IMR-90 (cell line): Measurements from ENCODE around the gene FGR.

ENCODE experiments used
- CEBPB ChIP-seq: IDR thresholded peaks from 2 replicates; pipeline ENCODE4 v1.6.1; 2012; ENCODE audit warnings: low read depth, low read length, improper control_type of control experiment
- CTCF ChIP-seq: conservative IDR thresholded peaks from 2 replicates; pipeline ENCODE4 v1.5.1; 2012; ENCODE audit warnings: mild to moderate bottlenecking, low read depth, low read length, improper control_type of control experiment
- MAFK ChIP-seq: IDR thresholded peaks from 2 replicates; pipeline ENCODE4 v1.6.1; 2012; ENCODE audit warnings: low read depth, low read length, improper control_type of control experiment
- MXI1 ChIP-seq: IDR thresholded peaks from 2 replicates; pipeline ENCODE4 v1.6.1; 2012; ENCODE audit warnings: low read depth, mild to moderate bottlenecking, low read length, moderate library complexity, borderline replicate concordance
- POLR2A ChIP-seq: IDR thresholded peaks from 2 replicates; pipeline ENCODE4 v1.6.1; 2012; ENCODE audit warnings: mild to moderate bottlenecking, low read depth, low read length
- RAD21 ChIP-seq: IDR thresholded peaks from 2 replicates; pipeline ENCODE4 v1.6.1; 2012; ENCODE audit warnings: low read length, improper control_type of control experiment
- RFX5 ChIP-seq: IDR thresholded peaks from 2 replicates; pipeline ENCODE4 v1.8.0; 2012; ENCODE audit warnings: low read depth, mild to moderate bottlenecking, low read length, moderate library complexity
- SMC3 ChIP-seq: fragments of 150-350 bp; IDR thresholded peaks from 2 replicates; pipeline ENCODE4 v1.6.1; 2016; ENCODE audit warnings: low read depth, mild to moderate bottlenecking, antibody characterized with exemption, low read length, moderate library complexity
- USF2 ChIP-seq: fragments of 150-350 bp; IDR thresholded peaks from 2 replicates; pipeline ENCODE4 v1.6.1; 2017; ENCODE audit warnings: mild to moderate bottlenecking, antibody characterized with exemption, low read length, low read depth

DNA sequence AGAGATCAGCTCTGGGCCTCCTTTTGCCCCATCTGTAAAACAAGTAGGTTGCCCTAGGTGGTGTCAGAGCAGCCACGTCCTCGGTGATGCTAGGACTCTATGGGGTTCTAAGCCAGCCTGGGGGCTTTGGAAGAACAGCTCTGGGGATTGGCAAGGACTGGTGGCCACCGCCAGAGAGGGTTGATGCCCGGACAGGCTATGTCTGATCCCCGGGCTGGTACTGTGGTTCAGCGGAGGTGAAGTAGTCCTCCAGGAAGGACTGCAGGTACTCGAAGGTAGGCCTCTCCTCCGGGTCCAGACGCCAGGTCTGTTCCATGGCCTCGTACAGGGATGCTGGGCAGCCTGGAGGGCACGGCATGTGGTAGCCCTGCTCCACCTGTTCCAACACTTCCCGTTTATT lies 22.3 kb downstream of the FGR start:
- TF ChIP-seq SMC3 (no peak), CTCF (no peak), POLR2A (no peak), MAFK (no peak), USF2 (no peak), RAD21 (no peak), MXI1 (no peak), CEBPB (no peak), RFX5 (no peak)
